Activated gamma-delta T cell treated with anti-CD3 and anti-CD28 coated beads, Interleukin-2, amount 50 U/mL, for 16 hours (primary cell): ENCODE results near the gene SART1.
"Not testable (repeated sequence)": the region's sequence is repeated elsewhere in the genome, so short reads cannot be mapped to it uniquely, and the experiment has no call there.

Experiments
- DNase-seq: peaks from one replicate; pipeline ENCODE4 v3.0.0-alpha.2; 2020; ENCODE audit warnings: low read depth

Gene SART1

DNA sequence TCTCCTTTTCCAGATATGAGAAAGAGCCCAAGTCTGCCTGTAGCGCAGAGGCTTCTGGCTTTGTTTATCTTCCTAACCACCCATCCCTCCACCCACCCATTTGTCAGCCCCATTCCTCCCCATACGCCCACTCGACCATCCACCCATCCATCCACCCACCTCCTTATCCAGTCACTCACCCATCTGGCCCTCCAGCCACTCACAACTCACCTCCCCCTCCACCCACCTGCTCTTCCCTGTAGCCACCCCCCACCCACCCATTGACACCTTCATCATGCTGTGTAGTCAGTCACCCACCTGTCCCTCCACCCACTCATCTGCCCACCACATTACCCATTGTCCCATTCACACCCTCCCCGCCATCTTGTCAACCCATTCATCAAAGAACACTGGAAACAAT is 55.8 kb downstream of the SART1 start:
- no peak for DNase-seq

DNA sequence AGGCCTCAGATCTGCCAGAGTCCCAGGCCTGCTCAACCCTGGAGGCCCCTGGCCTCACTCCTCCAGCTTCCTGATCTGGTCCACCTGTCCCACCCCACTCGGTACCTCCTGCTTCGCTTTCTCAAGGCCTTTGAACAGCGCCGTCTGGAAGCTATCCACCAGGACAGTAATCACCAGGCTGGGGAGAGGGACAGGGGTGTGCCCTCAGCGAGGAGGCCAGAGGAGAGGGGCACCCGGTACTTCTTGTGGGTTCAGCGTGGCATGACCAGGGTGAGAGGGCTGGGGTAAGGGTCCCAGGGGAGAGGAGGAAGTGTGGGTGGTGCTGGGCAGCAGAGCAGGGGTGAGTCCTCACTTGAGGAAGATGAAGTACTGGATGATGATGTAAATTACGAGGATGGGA is 58.7 kb downstream of the SART1 start:
- DNase-seq = no peak

DNA sequence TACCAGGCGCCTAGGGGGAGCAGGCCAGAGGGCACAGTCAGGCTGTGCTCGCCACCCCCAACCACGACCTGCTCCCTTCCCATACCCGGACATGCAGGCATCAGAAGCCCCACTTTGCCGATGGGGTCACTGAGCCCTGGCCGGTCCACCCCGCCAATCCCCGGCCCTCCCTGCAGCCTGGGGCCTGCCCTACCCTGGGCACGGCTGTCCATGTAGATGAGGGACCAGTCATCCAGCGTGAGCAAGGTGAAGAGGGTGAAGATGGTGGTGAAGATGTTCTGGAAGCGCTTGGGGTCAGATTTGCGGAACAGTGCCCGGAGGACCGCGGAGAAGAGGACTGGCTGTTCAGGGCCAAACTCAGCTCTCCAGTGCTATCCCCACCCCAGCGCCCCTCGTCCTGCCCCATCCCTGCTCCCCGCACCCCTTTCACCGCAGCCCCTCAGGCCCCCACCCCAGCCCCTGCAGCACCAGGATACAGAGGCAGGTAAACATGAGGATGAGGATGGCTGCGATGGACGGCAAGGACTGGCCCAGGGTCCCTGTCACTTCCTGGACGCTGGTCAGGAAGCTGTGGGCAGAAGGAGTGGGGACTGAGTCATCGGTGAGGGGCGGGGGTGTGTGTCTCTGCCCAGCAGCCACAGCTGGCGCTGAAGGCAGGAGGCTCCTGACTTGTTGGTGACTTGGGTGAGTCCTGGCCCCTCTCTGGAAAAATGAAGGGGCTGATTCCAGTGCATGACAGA is 59.3 kb downstream of the SART1 start:
- no peak for DNase-seq

DNA sequence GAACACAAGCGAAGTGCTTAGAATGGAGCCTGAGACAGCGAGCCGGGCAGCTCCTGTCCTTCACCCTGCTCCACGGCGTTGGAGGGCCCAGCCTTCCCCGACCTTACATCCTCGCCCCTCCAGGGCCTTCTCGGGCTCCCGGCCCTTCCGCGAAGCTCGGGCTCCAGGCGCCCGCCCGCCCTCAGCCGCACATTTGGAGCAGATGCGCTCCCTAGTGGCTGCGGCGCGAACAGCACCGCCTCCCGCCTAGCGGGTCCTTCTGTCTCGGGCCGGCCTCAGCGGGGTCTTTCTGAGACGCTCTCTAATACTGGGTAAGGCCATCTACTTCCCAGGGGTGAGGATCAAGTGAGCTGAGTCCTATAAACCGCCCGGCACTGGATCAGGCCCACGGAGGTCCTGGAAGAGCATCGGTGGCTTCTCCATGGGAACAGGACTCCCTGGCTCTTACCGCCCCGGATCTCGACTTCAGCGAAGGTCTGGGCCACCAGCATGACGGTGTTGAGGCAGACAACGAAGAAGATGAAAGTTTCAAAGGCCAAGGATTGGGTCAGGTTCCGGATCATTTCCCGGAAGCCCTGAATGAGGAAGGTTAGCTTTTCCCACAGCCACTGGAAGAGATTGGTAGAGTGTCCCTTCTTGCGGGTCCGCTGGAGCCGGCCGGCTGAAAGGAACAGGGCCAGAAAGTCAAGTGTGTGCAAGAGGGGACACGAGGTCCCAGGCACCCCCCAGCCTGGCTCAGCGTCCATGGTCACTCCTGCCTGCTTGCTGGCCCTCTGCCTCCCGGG is 61.1 kb downstream of the SART1 start:
- peak; percentile 70 for DNase-seq

DNA sequence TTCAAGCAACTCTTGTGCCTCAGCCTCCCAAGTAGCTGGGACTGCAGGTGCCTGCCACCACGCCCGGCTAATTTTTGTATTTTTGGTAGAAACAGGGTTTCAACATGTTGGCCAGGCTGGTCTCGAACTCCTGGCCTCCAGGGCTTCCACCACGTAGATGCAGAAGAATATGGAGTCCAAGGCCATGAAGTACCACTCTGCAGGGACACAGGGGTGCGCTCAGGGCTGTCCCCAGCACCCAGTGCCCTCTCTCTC is 61.6 kb downstream of the SART1 start:
- DNase-seq = not testable (repeated sequence)

DNA sequence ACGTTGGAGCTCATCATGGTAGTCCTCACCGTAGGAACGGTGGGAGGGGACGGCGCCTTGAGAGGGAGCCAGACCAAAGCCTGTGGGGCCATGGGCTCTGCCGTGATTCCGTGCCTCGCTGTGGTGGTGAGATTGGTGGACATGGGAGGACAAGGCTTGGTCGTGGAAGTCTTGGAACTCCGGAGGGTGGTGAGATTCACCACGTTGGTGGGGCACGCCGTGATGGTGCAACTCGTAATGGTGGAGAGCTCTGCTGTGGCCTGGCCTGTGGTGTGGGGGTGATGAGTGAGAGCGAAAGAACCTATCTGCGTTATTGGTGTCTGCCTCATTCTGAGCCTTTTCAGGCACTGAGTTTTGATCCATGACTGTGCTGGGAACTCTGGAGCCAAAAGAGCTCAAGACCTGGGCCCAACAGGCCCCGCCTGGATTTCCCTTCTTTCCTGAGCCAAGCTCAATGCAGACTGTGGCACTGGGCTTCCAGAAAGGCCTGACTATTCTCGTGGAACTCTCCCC is 64.5 kb downstream of the SART1 start, which contains the start of gene CATSPER1:
CATSPER1 (minus strand) TSS at position 463 of the 513 bp plus-strand sequence; CDS start at position 363, 100 bp downstream.
- DNase-seq = no peak
